AG09319 (cell line): ENCODE results near the gene BMP4.

Experiments
- DNase-seq: peaks from one replicate; pipeline ENCODE4 v3.0.0-alpha.2; 2010; ENCODE audit warnings: low read depth; ENCODE audit errors: extremely low read depth
- CTCF ChIP-seq: IDR thresholded peaks from 2 replicates; pipeline ENCODE4 v1.5.1; 2011; ENCODE audit warnings: low read depth, mild to moderate bottlenecking, inconsistent platforms, low read length, moderate library complexity

Gene BMP4

GRCh38 chr14:53963320-53964227 lies 6.9 kb upstream of the BMP4 start:
- no peak for DNase-seq
- TF ChIP-seq CTCF = peak; percentile 38

GRCh38 chr14:53962953-53963319 lies 6.3 kb upstream of the BMP4 start:
- DNase-seq = no peak
- TF ChIP-seq CTCF = no peak

- DNase-seq = no peak
- no peak for TF ChIP-seq CTCF
Measured at GRCh38 chr14:53958628-53959027, 2.0 kb upstream of the BMP4 start.

- DNase-seq = no peak
- no peak for TF ChIP-seq CTCF
Measured at GRCh38 chr14:53957739-53958138, 1.1 kb upstream of the BMP4 start.

GRCh38 chr14:53955671-53956426 lies 776 bp downstream of the BMP4 start:
- no peak for TF ChIP-seq CTCF
- no peak for DNase-seq

GRCh38 chr14:53955229-53955556 lies 1.4 kb downstream of the BMP4 start:
- no peak for DNase-seq
- no peak for TF ChIP-seq CTCF

- DNase-seq = no peak
- TF ChIP-seq CTCF = no peak; the same call in 1 of the 2 replicates
Measured at GRCh38 chr14:53954551-53955228, 1.9 kb downstream of the BMP4 start.
